ENCODE results near the gene CLDN20.
"Not testable (repeated sequence)": the region's sequence is repeated elsewhere in the genome, so short reads cannot be mapped to it uniquely, and the experiment has no call there.

The CLDN20 gene

GRCh38 chr6:155261111-155261900, 2.5 kb upstream of the CLDN20 start:
- Histone ChIP-seq H4K20me1 (0 out of 22 replicates have a peak, but pooled peaks cover 0 to 6% (median 0%) of the 10 kb centered on the region in 11 experiments), H3K27ac (no peak overlapping the region), H3K9me3 (replicated peaks in 1 of 11) (no peaks in the 10 kb centered on the region), H3K4me1 (peaks cover 0 to 29% (median 22%) of the 10 kb centered on the region in 10 experiments; a peak in 15 of 20 replicates), H3K4me2 (peak overlapping the region in 7 of 11 experiments; percentile 29 to 50 (median 39); a peak in 10 of 22 replicates), H3K9ac (no peak overlapping the region), H3K4me3 (no peak overlapping the region), H3K27me3 (no peaks in the 10 kb centered on the region), H3K36me3 (peaks cover 48 to 78% (median 59%) of the 10 kb centered on the region in 11 experiments)
- no peak for TF ChIP-seq Cebpa-rat (IDR thresholded peaks at IDR 0.05)

GRCh38 chr6:155262655-155263054, 1.2 kb upstream of the CLDN20 start:
- H3K27me3 ChIP-seq = no peaks in the 10 kb centered on the region
- peaks cover 0 to 8% (median 0%) of the 10 kb centered on the region in 11 experiments; a peak in 2 of 22 replicates for H3K9me3 ChIP-seq (replicated peaks in 1 of 11)
- no peak overlapping the region for H3K9ac ChIP-seq
- no peak overlapping the region for H3K4me3 ChIP-seq
- H4K20me1 ChIP-seq = 0 out of 22 replicates have a peak, but pooled peaks cover 0 to 6% (median 0%) of the 10 kb centered on the region in 11 experiments
- peaks cover 44 to 78% (median 61%) of the 10 kb centered on the region in 11 experiments for H3K36me3 ChIP-seq
- H3K4me1 ChIP-seq = peaks cover 0 to 29% (median 22%) of the 10 kb centered on the region in 10 experiments; a peak in 15 of 20 replicates
- peak overlapping the region in 6 of 11 experiments; percentile 15 to 50 (median 40); a peak in 9 of 22 replicates for H3K4me2 ChIP-seq
- no peak overlapping the region for H3K27ac ChIP-seq
- TF ChIP-seq Cebpa-rat (IDR thresholded peaks at IDR 0.05) = no peak

- H3K4me1 ChIP-seq = peaks cover 0 to 29% (median 22%) of the 10 kb centered on the region in 10 experiments; a peak in 15 of 20 replicates
- H3K36me3 ChIP-seq = peaks cover 27 to 66% (median 40%) of the 10 kb centered on the region in 11 experiments
- H3K27ac ChIP-seq = no peak overlapping the region
- H3K9me3 ChIP-seq (replicated peaks in 1 of 11) = peaks cover 0 to 8% (median 0%) of the 10 kb centered on the region in 11 experiments; a peak in 2 of 22 replicates
- H4K20me1 ChIP-seq = 0 out of 22 replicates have a peak, but pooled peaks cover 0 to 6% (median 0%) of the 10 kb centered on the region in 11 experiments
- H3K9ac ChIP-seq = no peak overlapping the region
- H3K4me2 ChIP-seq = no peak overlapping the region
- H3K27me3 ChIP-seq = no peaks in the 10 kb centered on the region
- TF ChIP-seq Cebpa-rat (IDR thresholded peaks at IDR 0.05) = no peak
- no peak overlapping the region for H3K4me3 ChIP-seq
Observed at GRCh38 chr6:155264693-155265320, 994 bp downstream of the CLDN20 start.

GRCh38 chr6:155265843-155266535, 2.2 kb downstream of the CLDN20 start:
- H3K27me3 ChIP-seq = no peaks in the 10 kb centered on the region
- peaks cover 0 to 20% (median 16%) of the 10 kb centered on the region in 10 experiments; a peak in 15 of 20 replicates for H3K4me1 ChIP-seq
- no peak overlapping the region for H3K9ac ChIP-seq
- no peak overlapping the region for H3K4me2 ChIP-seq
- H3K27ac ChIP-seq = no peak overlapping the region
- H4K20me1 ChIP-seq = 0 out of 22 replicates have a peak, but pooled peaks cover 0 to 6% (median 0%) of the 10 kb centered on the region in 11 experiments
- H3K36me3 ChIP-seq = peaks cover 30 to 64% (median 42%) of the 10 kb centered on the region in 11 experiments
- peaks cover 0 to 8% (median 0%) of the 10 kb centered on the region in 11 experiments; a peak in 2 of 22 replicates for H3K9me3 ChIP-seq (replicated peaks in 1 of 11)
- no peak overlapping the region for H3K4me3 ChIP-seq
- TF ChIP-seq Cebpa-rat (IDR thresholded peaks at IDR 0.05) = no peak

- Histone ChIP-seq H3K36me3 (peaks cover 30 to 64% (median 48%) of the 10 kb centered on the region in 11 experiments), H3K4me3 (no peak overlapping the region), H4K20me1 (no peaks in the 10 kb centered on the region), H3K9me3 (replicated peaks in 1 of 11) (peaks cover 0 to 8% (median 0%) of the 10 kb centered on the region in 11 experiments; a peak in 2 of 22 replicates), H3K9ac (no peak overlapping the region), H3K27ac (no peak overlapping the region), H3K4me1 (peaks cover 0 to 9% (median 3%) of the 10 kb centered on the region in 10 experiments; a peak in 14 of 20 replicates), H3K4me2 (no peak overlapping the region), H3K27me3 (no peaks in the 10 kb centered on the region)
- TF ChIP-seq Cebpa-rat (IDR thresholded peaks at IDR 0.05) = no peak
Observed at GRCh38 chr6:155267411-155267810, 3.6 kb downstream of the CLDN20 start.

- H3K4me3 ChIP-seq; H3K27ac ChIP-seq; H4K20me1 ChIP-seq; H3K9ac ChIP-seq; H3K4me2 ChIP-seq; H3K4me1 ChIP-seq; H3K27me3 ChIP-seq; H3K9me3 ChIP-seq (replicated peaks in 1 of 11): not testable (repeated sequence)
- H3K36me3 ChIP-seq = peaks cover 31 to 72% (median 50%) of the 10 kb centered on the region in 11 experiments
Observed at GRCh38 chr6:155268088-155268867, 4.5 kb downstream of the CLDN20 start.

- no peaks in the 10 kb centered on the region for H3K27me3 ChIP-seq
- no peaks in the 10 kb centered on the region for H4K20me1 ChIP-seq
- H3K36me3 ChIP-seq = peaks cover 28 to 76% (median 42%) of the 10 kb centered on the region in 11 experiments
- no peak overlapping the region for H3K4me2 ChIP-seq
- no peak overlapping the region for H3K9ac ChIP-seq
- H3K9me3 ChIP-seq (replicated peaks in 1 of 11) = peaks cover 0 to 8% (median 0%) of the 10 kb centered on the region in 11 experiments; a peak in 2 of 22 replicates
- peaks cover 6 to 21% (median 16%) of the 10 kb centered on the region in 10 experiments for H3K4me1 ChIP-seq
- no peak for TF ChIP-seq Cebpa-rat (IDR thresholded peaks at IDR 0.05)
- H3K4me3 ChIP-seq = no peak overlapping the region
- H3K27ac ChIP-seq = no peak overlapping the region
Observed at GRCh38 chr6:155269765-155270164, 6.0 kb downstream of the CLDN20 start.

- H3K9me3 ChIP-seq (replicated peaks in 1 of 11) = peaks cover 0 to 8% (median 0%) of the 10 kb centered on the region in 11 experiments; a peak in 2 of 22 replicates
- peaks cover 28 to 78% (median 43%) of the 10 kb centered on the region in 11 experiments for H3K36me3 ChIP-seq
- H3K4me2 ChIP-seq = no peak overlapping the region
- H3K27ac ChIP-seq = no peak overlapping the region
- TF ChIP-seq Cebpa-rat (IDR thresholded peaks at IDR 0.05) = no peak
- no peaks in the 10 kb centered on the region for H3K27me3 ChIP-seq
- no peak overlapping the region for H3K4me3 ChIP-seq
- peaks cover 6 to 21% (median 14%) of the 10 kb centered on the region in 10 experiments for H3K4me1 ChIP-seq
- H3K9ac ChIP-seq = no peak overlapping the region
- no peaks in the 10 kb centered on the region for H4K20me1 ChIP-seq
Observed at GRCh38 chr6:155270561-155271091, 6.8 kb downstream of the CLDN20 start.
